ENCODE measurements around the gene NCOA5.

The NCOA5 gene

GRCh38 chr20:46034039-46034438, 55.7 kb downstream of the NCOA5 start:
- DNase-seq = no peak

GRCh38 chr20:46031701-46032254, 58.0 kb downstream of the NCOA5 start:
- DNase-seq = no peak

- DNase-seq = no peak
Measured at GRCh38 chr20:46031014-46031569, 58.7 kb downstream of the NCOA5 start.

GRCh38 chr20:46030284-46031013, 59.3 kb downstream of the NCOA5 start:
- DNase-seq = no peak

GRCh38 chr20:46028772-46029371, 60.9 kb downstream of the NCOA5 start, which contains the start of gene SLC12A5:
Gene SLC12A5, plus strand, starts transcription at chr20:46029215. Its CDS starts 130 bp downstream, at chr20:46029345.
- DNase-seq = no peak

- DNase-seq = no peak
Measured at GRCh38 chr20:46028110-46028509, 61.7 kb downstream of the NCOA5 start.

- DNase-seq = peak; percentile 9
Measured at GRCh38 chr20:46027245-46027853, 62.4 kb downstream of the NCOA5 start.

GRCh38 chr20:46025376-46025783, 64.4 kb downstream of the NCOA5 start:
- DNase-seq = no peak

- no peak for DNase-seq
Measured at GRCh38 chr20:46023999-46024398, 65.8 kb downstream of the NCOA5 start.

- DNase-seq = no peak
Measured at GRCh38 chr20:46023148-46023484, 66.6 kb downstream of the NCOA5 start.

- DNase-seq = no peak
Measured at GRCh38 chr20:46022411-46023147, 67.2 kb downstream of the NCOA5 start.

- no peak for DNase-seq
Measured at GRCh38 chr20:46021361-46022359, 68.1 kb downstream of the NCOA5 start.

GRCh38 chr20:46020555-46020954, 69.2 kb downstream of the NCOA5 start:
- no peak for DNase-seq

- no peak for DNase-seq
Measured at GRCh38 chr20:46018611-46019010, 71.2 kb downstream of the NCOA5 start.

- no peak for DNase-seq
Measured at GRCh38 chr20:46018112-46018511, 71.7 kb downstream of the NCOA5 start.

GRCh38 chr20:46017272-46017671, 72.5 kb downstream of the NCOA5 start:
- no peak for DNase-seq

- no peak for DNase-seq
Measured at GRCh38 chr20:46014517-46015396, 75.0 kb downstream of the NCOA5 start.

- DNase-seq = no peak
Measured at GRCh38 chr20:46013829-46014516, 75.8 kb downstream of the NCOA5 start.

- no peak for DNase-seq
Measured at GRCh38 chr20:46013322-46013828, 76.4 kb downstream of the NCOA5 start.

GRCh38 chr20:46012921-46013320, 76.8 kb downstream of the NCOA5 start:
- DNase-seq = no peak
